Activated CD8-positive, alpha-beta T cell treated with anti-CD3 and anti-CD28 coated beads, Interleukin-2, amount 10 ng/mL, durations not matched to agents 7 days and 5 days (primary cell): ENCODE results near the gene QPCT. TPM values are rescaled to one million over a fixed set of nuclear protein-coding genes. Genes with fewer than 3 reads are reported as not detected.
A peak's percentile ranks its signal among the peaks of the same experiment; 100 is the strongest.

Source experiments
- ATAC-seq: fragments of 150-1000 bp; cut with Tn5 transposase; one replicate; pipeline ENCODE4 v1.10.0; 2021; ENCODE audit warnings: moderate library complexity
- CTCF ChIA-PET: fragments of 350-600 bp; sonication (Branson Sonifier 250); formaldehyde crosslinking; loops from one replicate; lab custom pipeline; 2021; ENCODE audit warnings: antibody characterized with exemption; lab: Charles Lee
- POLR2A ChIA-PET: fragments of 350-600 bp; sonication (Branson Sonifier 250); formaldehyde crosslinking; loops from one replicate; lab custom pipeline; 2021; ENCODE audit warnings: antibody characterized with exemption; lab: Charles Lee
- DNase-seq: peaks from one replicate; pipeline ENCODE4 v3.0.0-alpha.2; 2020
- H3K27ac Mint-ChIP-seq: one replicate; pipeline ENCODE4 v1.8.0; 2021; ENCODE audit warnings: mild to moderate bottlenecking, mixed read lengths
- H3K27me3 Mint-ChIP-seq: one replicate; pipeline ENCODE4 v1.8.0; 2021; ENCODE audit warnings: low read depth, mixed read lengths
- H3K36me3 Mint-ChIP-seq: one replicate; pipeline ENCODE4 v1.8.0; 2021; ENCODE audit warnings: low read depth, mixed read lengths
- H3K4me1 Mint-ChIP-seq: one replicate; pipeline ENCODE4 v1.8.0; 2021; ENCODE audit warnings: low read depth, mixed read lengths
- H3K4me3 Mint-ChIP-seq: one replicate; pipeline ENCODE4 v1.8.0; 2021; ENCODE audit warnings: mild to moderate bottlenecking, mixed read lengths
- H3K9me3 Mint-ChIP-seq: one replicate; pipeline ENCODE4 v1.8.0; 2022; ENCODE audit warnings: mixed read lengths; ENCODE audit not compliant: insufficient read depth
- total RNA-seq, 2 experiments: library from RNA; stranded (reverse); gene quantifications; one replicate each; pipeline ENCODE4 v1.2.3, GENCODE V29; 2021

QPCT gene
- total RNA-seq, 2 experiments from 2014 or later = not detected

- CTCF ChIA-PET = interaction anchor here (0.6 to 1.2 kb wide), 2 partner anchors 12 to 19 kb away, joined by 3 read pairs; no protein-coding TSS in a partner anchor
- POLR2A ChIA-PET = no interaction called here
- H3K27ac Mint-ChIP-seq = no peak overlapping the region
- DNase-seq (no peak), ATAC-seq (no peak)
- no peaks in the 10 kb centered on the region for H3K4me1 Mint-ChIP-seq
- no peak overlapping the region for H3K4me3 Mint-ChIP-seq
- H3K27me3 Mint-ChIP-seq = peaks cover 50% of the 10 kb centered on the region
- H3K36me3 Mint-ChIP-seq = no peaks in the 10 kb centered on the region
- no peaks in the 10 kb centered on the region for H3K9me3 Mint-ChIP-seq
Measured at GRCh38 chr2:37361994-37362698, 17.7 kb downstream of the QPCT start.

DNA sequence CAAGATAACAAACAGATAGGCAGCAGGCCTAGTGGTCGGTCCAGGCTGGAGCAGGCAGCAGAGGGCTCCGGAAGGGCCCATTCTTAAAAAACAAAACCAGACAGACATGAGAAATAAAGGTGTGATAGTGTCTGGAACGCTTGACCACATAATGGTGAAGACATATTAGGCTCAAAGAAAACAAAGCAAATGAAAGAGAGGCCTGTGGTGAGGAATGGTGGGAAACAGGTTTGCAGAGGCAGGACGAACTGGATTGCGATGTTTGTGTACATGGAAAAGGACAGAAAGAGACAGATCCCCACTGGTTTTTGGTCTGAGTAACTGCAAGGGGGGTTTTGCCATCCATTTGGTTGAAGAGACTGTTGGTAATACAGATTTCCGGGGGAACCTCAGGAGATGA lies 19.9 kb downstream of the QPCT start:
- ChIA-PET POLR2A (interaction anchor here (0.7 kb wide), 1 partner anchor 574 kb away, joined by 3 read pairs; no protein-coding TSS in a partner anchor), CTCF (no interaction called here)
- no peak for DNase-seq
- H3K36me3 Mint-ChIP-seq = no peaks in the 10 kb centered on the region
- H3K4me1 Mint-ChIP-seq = no peaks in the 10 kb centered on the region
- H3K9me3 Mint-ChIP-seq = no peaks in the 10 kb centered on the region
- H3K27ac Mint-ChIP-seq = no peak overlapping the region
- no peak for ATAC-seq
- H3K4me3 Mint-ChIP-seq = no peak overlapping the region
- peaks cover 46% of the 10 kb centered on the region for H3K27me3 Mint-ChIP-seq

DNA sequence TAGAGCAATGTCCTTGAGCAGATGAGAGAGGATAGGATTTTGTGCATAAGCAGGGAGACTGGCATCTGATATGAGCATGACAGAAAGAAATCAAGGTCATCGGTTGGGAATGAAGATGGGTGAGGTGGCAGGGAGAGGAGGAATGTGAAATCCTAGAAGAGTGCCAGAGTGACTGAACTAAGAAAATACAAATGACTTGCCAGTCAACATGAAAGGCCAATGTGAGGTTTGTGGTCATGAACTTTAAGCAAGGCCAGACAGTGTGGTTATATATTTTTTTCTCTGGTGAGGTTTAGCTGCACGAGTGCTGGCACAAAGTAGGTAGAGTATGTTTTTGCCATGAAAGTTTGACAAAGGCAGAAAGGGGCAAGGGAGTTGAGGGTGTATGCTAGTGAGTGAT lies 21.2 kb downstream of the QPCT start:
- Mint-ChIP-seq H3K27me3 (peaks cover 40% of the 10 kb centered on the region), H3K36me3 (peaks cover 2% of the 10 kb centered on the region), H3K4me3 (no peak overlapping the region), H3K9me3 (no peaks in the 10 kb centered on the region), H3K27ac (no peak overlapping the region), H3K4me1 (no peaks in the 10 kb centered on the region)
- POLR2A ChIA-PET = interaction anchor here (1.8 kb wide), 1 partner anchor 11 kb away, joined by 6 read pairs; no protein-coding TSS in a partner anchor
- DNase-seq (peak; percentile 35), ATAC-seq (peak; percentile 70)
- CTCF ChIA-PET = interaction anchor here (1.1 to 2.8 kb wide), 3 partner anchors 11 to 197 kb away, joined by 3 to 11 read pairs (median 3); no protein-coding TSS in a partner anchor

DNA sequence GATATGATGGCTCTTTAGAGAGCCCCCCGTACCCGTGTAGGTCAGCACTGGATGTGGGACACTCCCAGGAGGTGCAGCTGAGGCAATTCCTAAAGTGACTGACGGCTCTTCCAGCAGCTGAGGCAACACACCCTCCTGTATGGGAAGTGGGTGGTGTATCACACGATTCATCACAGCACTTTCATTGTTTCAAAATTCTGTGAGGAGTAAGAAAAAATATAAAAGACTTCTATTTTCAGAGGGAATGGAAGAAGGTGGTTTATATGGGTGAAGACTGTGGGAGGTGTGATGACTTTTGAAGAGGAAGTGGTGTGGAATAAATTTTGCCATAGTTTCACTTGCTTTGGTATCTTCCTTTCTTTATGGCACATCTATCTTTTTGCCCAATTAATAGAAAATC lies 22.3 kb downstream of the QPCT start:
- no peak overlapping the region for H3K27ac Mint-ChIP-seq
- DNase-seq (no peak), ATAC-seq (peak; percentile 24)
- H3K4me3 Mint-ChIP-seq = no peak overlapping the region
- peaks cover 35% of the 10 kb centered on the region for H3K27me3 Mint-ChIP-seq
- peaks cover 2% of the 10 kb centered on the region for H3K36me3 Mint-ChIP-seq
- no peaks in the 10 kb centered on the region for H3K9me3 Mint-ChIP-seq
- H3K4me1 Mint-ChIP-seq = no peaks in the 10 kb centered on the region
- POLR2A ChIA-PET = interaction anchor here (1.8 kb wide), 1 partner anchor 10 kb away, joined by 6 read pairs; no protein-coding TSS in a partner anchor
- CTCF ChIA-PET = interaction anchor here (1.1 to 2.8 kb wide), 3 partner anchors 10 to 198 kb away, joined by 3 to 11 read pairs (median 3); no protein-coding TSS in a partner anchor

GRCh38 chr2:37367310-37367709 lies 22.9 kb downstream of the QPCT start:
- no peak overlapping the region for H3K27ac Mint-ChIP-seq
- H3K27me3 Mint-ChIP-seq = peaks cover 36% of the 10 kb centered on the region
- CTCF ChIA-PET = interaction anchor here (0.8 to 2.8 kb wide), 5 partner anchors 10 to 510 kb away, joined by 3 to 11 read pairs (median 3); no protein-coding TSS in a partner anchor
- DNase-seq (no peak), ATAC-seq (no peak)
- no peaks in the 10 kb centered on the region for H3K4me1 Mint-ChIP-seq
- POLR2A ChIA-PET = interaction anchor here (0.7 kb wide), 1 partner anchor 278 kb away, joined by 4 read pairs; no protein-coding TSS in a partner anchor
- H3K9me3 Mint-ChIP-seq = no peaks in the 10 kb centered on the region
- H3K36me3 Mint-ChIP-seq = peaks cover 2% of the 10 kb centered on the region
- no peak overlapping the region for H3K4me3 Mint-ChIP-seq

GRCh38 chr2:37367984-37368383 lies 23.6 kb downstream of the QPCT start:
- ChIA-PET CTCF (interaction anchor here (0.8 to 2.8 kb wide), 5 partner anchors 9 to 509 kb away, joined by 3 to 11 read pairs (median 4); no protein-coding TSS in a partner anchor), POLR2A (interaction anchor here (0.7 kb wide), 1 partner anchor 277 kb away, joined by 4 read pairs; no protein-coding TSS in a partner anchor)
- no peak for DNase-seq
- Mint-ChIP-seq H3K4me3 (no peak overlapping the region), H3K27ac (no peak overlapping the region), H3K36me3 (peaks cover 2% of the 10 kb centered on the region), H3K27me3 (peaks cover 36% of the 10 kb centered on the region), H3K4me1 (no peaks in the 10 kb centered on the region), H3K9me3 (no peaks in the 10 kb centered on the region)
- peak; percentile 45 for ATAC-seq

GRCh38 chr2:37370666-37371065 lies 26.2 kb downstream of the QPCT start:
- CTCF ChIA-PET = interaction anchor here (1.4 kb wide), 1 partner anchor 9 kb away, joined by 3 read pairs; no protein-coding TSS in a partner anchor
- POLR2A ChIA-PET = no interaction called here
- no peak for DNase-seq
- Mint-ChIP-seq H3K36me3 (peaks cover 2% of the 10 kb centered on the region), H3K27ac (no peak overlapping the region), H3K4me3 (no peak overlapping the region), H3K9me3 (no peaks in the 10 kb centered on the region), H3K27me3 (peaks cover 49% of the 10 kb centered on the region), H3K4me1 (peaks cover 4% of the 10 kb centered on the region)
- ATAC-seq = no peak

GRCh38 chr2:37372000-37372399 lies 27.6 kb downstream of the QPCT start:
- Mint-ChIP-seq H3K27ac (no peak overlapping the region), H3K4me1 (peaks cover 17% of the 10 kb centered on the region), H3K9me3 (no peaks in the 10 kb centered on the region), H3K36me3 (peaks cover 2% of the 10 kb centered on the region), H3K4me3 (no peak overlapping the region), H3K27me3 (peaks cover 49% of the 10 kb centered on the region)
- POLR2A ChIA-PET = no interaction called here
- CTCF ChIA-PET = interaction anchor here (1.4 kb wide), 1 partner anchor 8 kb away, joined by 3 read pairs; no protein-coding TSS in a partner anchor
- no peak for ATAC-seq
- DNase-seq = no peak

- Mint-ChIP-seq H3K27me3 (peaks cover 49% of the 10 kb centered on the region), H3K36me3 (peaks cover 4% of the 10 kb centered on the region), H3K4me3 (peak overlapping the region; percentile 50), H3K9me3 (no peaks in the 10 kb centered on the region), H3K27ac (no peak overlapping the region), H3K4me1 (peaks cover 31% of the 10 kb centered on the region)
- CTCF ChIA-PET = interaction anchor here (0.9 to 2.8 kb wide), 8 partner anchors 9 to 515 kb away, joined by 3 to 18 read pairs (median 4); no protein-coding TSS in a partner anchor
- peak; percentile 8 for ATAC-seq
- DNase-seq = no peak
- POLR2A ChIA-PET = interaction anchor here (0.5 to 1.6 kb wide), 2 partner anchors 10 to 77 kb away, joined by 4 to 6 read pairs; no protein-coding TSS in a partner anchor
Measured at GRCh38 chr2:37375741-37376288, 31.4 kb downstream of the QPCT start.

DNA sequence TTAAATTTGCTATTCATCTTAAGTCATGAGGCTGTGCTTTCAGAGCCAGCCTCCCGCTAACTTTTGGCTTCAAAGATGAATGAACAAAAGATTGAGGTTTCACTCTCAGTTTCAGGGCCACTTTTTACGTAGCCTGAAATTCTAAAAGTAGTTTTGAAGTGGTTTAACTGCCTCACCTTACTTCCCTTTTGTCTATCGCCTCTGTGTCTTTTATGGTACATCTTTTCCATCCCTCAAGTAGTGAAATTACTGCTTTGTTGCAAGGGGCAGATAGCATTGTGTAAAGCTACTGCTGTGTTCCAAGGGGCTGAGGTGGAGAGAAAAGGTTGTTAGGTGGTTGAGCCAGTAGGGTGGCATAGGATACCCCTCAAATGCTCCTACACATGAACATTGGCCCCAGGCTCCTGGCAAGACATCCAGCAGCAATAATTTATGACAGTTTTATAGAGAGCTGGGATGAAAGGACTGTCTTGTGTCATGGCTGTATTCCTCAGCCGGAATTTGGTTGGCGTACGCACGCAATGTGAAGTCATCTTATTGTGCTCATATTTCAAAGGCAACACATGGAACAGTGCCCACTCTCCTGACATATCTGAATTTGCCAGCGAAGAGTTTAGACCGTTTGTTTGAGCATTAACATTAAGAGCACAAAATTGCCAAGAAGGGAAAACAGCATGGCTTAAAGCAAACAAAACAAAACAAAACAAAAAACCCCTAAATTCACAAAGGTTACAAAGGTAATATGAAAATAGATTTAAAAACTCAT lies 32.2 kb downstream of the QPCT start:
- CTCF ChIA-PET = interaction anchor here (0.7 to 2.8 kb wide), 11 partner anchors 9 to 501 kb away, joined by 3 to 18 read pairs (median 3); partner anchors contain the start of gene PRKD3
- peaks cover 46% of the 10 kb centered on the region for H3K27me3 Mint-ChIP-seq
- POLR2A ChIA-PET = interaction anchor here (1.1 to 1.6 kb wide), 3 partner anchors 10 to 53 kb away, joined by 3 to 6 read pairs (median 6); no protein-coding TSS in a partner anchor

DNA sequence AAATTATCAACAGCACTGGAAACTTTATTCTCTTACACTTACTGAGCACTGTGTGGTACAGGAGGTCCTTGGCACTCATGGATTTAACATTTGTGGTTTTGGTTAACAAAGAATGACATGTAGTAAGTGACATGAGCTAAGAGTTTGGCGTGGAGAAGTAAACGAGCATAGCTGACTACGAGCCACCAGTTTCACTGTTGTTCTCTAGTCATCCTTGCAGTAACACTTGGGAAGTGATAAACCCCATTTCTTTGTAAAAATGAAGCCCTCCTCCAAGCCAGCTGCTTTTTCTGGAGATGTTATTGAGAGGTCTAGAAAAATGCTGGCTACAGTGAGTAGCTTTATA lies 32.7 kb downstream of the QPCT start:
- H3K4me3 Mint-ChIP-seq = no peak overlapping the region
- CTCF ChIA-PET = interaction anchor here (0.7 to 3.7 kb wide), 13 partner anchors 10 to 699 kb away, joined by 3 to 21 read pairs (median 3); partner anchors contain the start of genes CYP1B1 and PRKD3
- H3K4me1 Mint-ChIP-seq = peaks cover 31% of the 10 kb centered on the region
- DNase-seq (no peak), ATAC-seq (peak; percentile 65)
- H3K27ac Mint-ChIP-seq = no peak overlapping the region
- POLR2A ChIA-PET = interaction anchor here (0.5 to 1.6 kb wide), 4 partner anchors 11 to 78 kb away, joined by 3 to 6 read pairs (median 4); no protein-coding TSS in a partner anchor
- peaks cover 4% of the 10 kb centered on the region for H3K36me3 Mint-ChIP-seq
- H3K27me3 Mint-ChIP-seq = peaks cover 41% of the 10 kb centered on the region
- no peaks in the 10 kb centered on the region for H3K9me3 Mint-ChIP-seq

More for the DNA sequence above, 32.2 kb downstream of the QPCT start:
- H3K36me3 Mint-ChIP-seq = peaks cover 4% of the 10 kb centered on the region
- peaks cover 31% of the 10 kb centered on the region for H3K4me1 Mint-ChIP-seq
- peak; percentile 95 for ATAC-seq
- DNase-seq = peak; percentile 66
- H3K27ac Mint-ChIP-seq = peak overlapping the region; percentile 5
- H3K4me3 Mint-ChIP-seq = peak overlapping the region; percentile 50
- H3K9me3 Mint-ChIP-seq = no peaks in the 10 kb centered on the region
